HG03575 (cell line): ENCODE measurements around the gene CHMP4A.

Experiments used
- ATAC-seq: cut with Tn5 transposase; IDR thresholded peaks from one replicate; pipeline ENCODE4 v1.9.1; 2021; ENCODE audit not compliant: unreplicated experiment, insufficient number of reproducible peaks, low FRiP score; ENCODE audit errors: extremely low read depth

Gene CHMP4A

GRCh38 chr14:24212924-24213865 is at the start of gene CHMP4A:
TSS of gene CHMP4A (minus strand) at chr14:24213488. CDS start at chr14:24213439, 49 bp downstream.
- peak; percentile 37 for ATAC-seq

DNA sequence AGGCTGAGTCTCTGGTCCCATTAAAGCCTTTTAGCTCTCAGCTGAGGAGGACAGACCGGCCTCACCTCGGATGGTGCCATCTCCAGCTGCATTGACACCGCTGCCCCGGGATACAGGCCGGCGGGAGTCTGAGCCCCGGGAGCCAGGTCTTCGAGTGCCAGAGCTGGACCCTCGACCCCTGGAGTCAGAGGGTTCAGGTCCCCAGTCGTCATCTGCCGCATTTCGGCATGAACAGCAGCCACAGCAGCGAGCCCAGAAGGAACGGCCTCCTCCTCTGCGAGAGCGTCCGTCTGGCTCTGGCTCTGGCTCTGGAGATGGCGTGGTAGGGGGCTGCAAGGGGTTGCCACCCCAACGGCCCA is 48.7 kb upstream of the CHMP4A start:
- ATAC-seq = no peak

DNA sequence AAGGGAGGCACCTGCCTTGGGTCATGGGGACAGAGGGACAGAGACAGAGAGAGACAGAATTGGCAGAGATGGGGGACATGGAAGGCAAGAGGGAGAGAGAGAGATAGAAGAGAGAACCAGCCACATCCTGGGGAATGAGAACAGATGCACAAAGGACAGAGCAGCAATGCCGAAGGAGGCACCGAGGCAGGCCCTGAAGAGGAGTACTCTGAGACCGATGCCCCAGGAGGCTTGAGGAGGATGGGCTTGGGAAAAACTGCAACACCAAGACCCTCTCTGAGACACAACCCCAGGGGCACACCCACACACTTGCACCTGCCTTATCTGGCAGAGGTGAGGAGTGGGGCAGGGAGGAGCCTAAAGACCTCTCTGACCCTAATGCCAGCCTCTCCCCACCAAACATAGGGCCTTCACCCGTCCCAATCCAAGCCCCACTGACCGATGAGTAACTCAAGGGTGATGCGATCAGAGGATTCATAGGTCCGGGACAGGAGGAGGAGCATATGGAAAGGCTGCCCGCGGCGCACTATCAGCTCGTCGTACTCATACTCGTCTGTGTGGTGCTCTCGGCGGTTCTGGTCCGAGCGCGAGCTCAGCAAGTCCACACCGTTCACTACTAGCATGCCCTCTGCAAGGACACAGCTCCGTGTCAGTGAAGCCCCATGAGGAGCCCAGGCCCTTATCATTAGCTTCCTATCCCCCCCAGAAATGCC is 48.1 kb upstream of the CHMP4A start:
- ATAC-seq = no peak

DNA sequence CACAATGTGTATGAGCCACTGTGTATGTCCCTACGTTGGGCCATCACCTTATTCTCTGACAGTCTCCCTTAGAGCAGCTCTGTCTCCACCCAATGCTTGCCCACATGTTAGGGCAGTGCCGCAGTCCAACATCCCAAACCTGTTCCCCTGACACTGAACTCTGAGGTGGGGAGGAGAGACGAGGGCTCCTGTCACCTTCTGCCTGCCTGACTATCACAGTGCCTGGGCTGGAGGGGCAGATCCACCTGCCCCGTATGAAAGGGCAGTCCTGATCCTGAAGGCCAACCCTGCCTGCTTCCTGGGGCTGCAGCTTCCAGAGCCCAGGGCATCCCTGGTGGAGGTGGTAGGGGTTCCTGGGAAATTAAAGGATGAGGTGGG is 47.5 kb upstream of the CHMP4A start:
- no peak for ATAC-seq

GRCh38 chr14:24260026-24260779 is 46.9 kb upstream of the CHMP4A start:
- ATAC-seq = no peak

DNA sequence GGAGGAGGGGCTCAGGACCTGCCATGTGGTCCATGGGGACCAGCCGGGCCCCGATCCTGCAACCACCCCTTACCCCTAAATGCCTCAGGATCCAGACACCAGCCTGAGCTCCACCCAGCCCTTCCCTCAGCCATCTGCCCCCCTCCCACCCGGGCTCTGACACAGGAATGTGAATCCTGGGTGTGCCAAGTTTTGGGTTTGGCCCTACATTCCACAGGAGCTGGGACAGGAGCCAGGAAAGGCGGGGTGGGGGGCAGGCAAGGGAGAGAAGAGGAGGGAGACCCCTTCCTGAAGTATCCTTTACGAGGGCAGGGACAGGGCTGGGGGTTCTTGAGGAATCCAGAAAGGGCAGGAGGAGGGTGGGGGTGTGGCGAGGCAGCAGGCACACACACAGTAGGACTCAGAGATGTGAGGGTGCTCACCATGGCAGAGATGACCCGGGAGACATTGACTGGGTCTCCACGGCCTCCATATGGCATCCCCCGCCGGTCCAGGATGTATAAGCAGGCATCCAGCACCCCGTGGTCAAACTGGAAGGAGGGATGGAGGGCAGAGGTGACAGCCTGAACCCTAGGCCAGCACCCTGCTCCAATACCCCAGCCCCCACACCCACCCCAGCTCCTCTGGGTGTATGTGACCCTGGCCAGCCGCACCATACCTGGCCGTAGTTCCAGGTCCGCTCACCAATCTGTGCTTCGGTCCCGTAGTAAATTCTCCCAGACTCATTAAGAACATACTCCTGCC is 46.2 kb upstream of the CHMP4A start:
- no peak for ATAC-seq

GRCh38 chr14:24258548-24259265 is 45.4 kb upstream of the CHMP4A start:
- ATAC-seq = no peak

GRCh38 chr14:24258119-24258518 is 44.8 kb upstream of the CHMP4A start:
- ATAC-seq = no peak

DNA sequence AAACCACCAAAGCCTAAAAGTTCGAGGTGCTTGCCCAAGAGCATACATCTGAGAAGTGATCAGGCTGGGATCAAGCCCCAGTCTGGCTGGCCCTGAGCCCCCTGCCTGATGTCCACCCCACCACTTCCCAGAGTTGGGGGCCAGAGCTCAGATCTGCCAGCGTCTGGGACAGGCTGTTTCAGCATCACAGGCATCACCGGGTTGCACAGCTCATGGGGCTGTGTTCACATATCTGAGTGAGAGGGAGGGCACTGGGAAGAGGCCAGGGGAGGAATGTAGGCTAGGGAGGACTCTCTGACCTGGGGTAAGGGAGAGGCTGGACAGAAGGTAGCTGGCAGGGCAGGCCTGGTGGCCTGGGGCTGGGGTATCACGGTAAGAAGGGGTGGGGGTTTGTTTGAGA is 43.7 kb upstream of the CHMP4A start:
- no peak for ATAC-seq

- no peak for ATAC-seq
Observed at GRCh38 chr14:24255931-24256711, 42.8 kb upstream of the CHMP4A start.

- ATAC-seq = no peak
Observed at GRCh38 chr14:24255438-24255837, 42.1 kb upstream of the CHMP4A start.

DNA sequence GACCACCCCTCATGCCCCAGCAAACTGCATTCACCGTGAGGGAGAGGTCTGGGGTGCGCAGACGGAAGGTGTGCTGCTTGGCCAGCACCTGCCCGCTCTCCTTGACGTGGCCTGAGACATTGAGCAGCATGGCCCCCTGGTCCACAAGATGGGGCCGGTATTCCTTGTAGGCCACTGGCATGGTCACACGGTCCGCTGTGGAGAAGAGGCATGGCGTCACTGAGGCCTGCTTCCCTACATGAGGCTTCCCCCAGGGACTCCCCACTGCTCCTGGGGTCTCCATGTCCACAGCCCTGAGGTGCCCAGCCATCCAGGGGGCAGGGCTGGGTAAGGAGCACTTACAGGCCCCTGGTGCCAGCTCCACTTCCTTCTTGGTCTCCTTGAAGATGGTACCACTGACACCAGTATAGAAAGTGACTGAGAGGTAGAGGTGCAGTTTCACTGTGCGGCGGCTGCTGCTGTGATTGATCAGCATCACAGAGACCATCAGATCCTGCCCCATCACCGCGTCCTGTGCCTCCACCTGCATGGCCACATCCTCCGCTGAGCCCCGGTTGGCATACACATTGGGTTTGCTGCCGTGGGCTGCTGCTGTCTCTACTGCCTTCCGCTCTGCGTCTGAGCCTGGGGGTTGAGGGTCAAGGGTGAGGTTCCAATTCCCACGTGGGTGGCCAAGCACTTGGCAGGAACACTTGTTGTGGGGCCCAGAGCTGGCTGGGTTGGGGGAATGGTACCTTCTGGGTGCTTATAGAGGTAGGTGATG is 41.5 kb upstream of the CHMP4A start:
- no peak for ATAC-seq

- ATAC-seq = no peak
Observed at GRCh38 chr14:24253936-24254335, 40.6 kb upstream of the CHMP4A start.

- ATAC-seq = no peak
Observed at GRCh38 chr14:24252289-24253124, 39.2 kb upstream of the CHMP4A start.

GRCh38 chr14:24251880-24252288 is 38.6 kb upstream of the CHMP4A start:
- ATAC-seq = no peak

DNA sequence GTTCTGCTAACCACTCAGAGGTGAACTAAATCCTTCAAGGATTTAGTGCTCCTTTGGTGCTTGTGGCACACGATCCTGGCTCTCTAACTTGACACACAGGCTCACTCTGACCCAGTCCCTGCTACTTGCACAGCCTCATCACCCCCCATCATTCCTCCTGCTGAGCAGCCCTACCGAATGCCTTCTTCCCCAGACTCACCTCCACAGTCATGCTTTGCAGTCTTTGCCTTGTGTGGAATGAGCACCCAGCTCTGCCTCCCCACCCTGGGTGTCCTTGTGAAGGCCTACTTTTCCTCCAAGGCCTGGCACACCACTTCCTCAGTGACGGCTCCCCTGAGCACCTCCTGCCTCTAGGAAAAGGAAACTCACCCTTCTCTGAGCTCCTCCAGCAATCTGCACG is 37.1 kb upstream of the CHMP4A start:
- ATAC-seq = no peak
